Skin epidermis (tissue), 12 donors: ENCODE data around the gene ARMH3.
A peak's percentile ranks its signal among the peaks of the same experiment; 100 is the strongest.

Experiments used
- H3K27ac ChIP-seq, 21 experiments: fragments of 200-600 bp; sonication (generic) in 11 of 21; one replicate each; pipeline ENCODE4 v1.5.0; 2020; ENCODE audit warnings: mild to moderate bottlenecking in 3 of 21, inconsistent platforms in 2 of 21, moderate library complexity in 2 of 21
- H3K4me3 ChIP-seq, 7 experiments: fragments of 200-600 bp; sonication (generic) in 2 of 7; one replicate each; pipeline ENCODE4 v1.5.0; 2020; ENCODE audit warnings: inconsistent platforms in 2 of 7, mild to moderate bottlenecking in 2 of 7, moderate library complexity in 1 of 7

The ARMH3 gene

GRCh38 chr10:102055647-102056419 is at the start of gene ARMH3:
TSS of gene ARMH3 (minus strand) at chr10:102056173. CDS start at chr10:102040114, 16,059 bp downstream.
- peak within 1 kb of the TSS; percentile 65 to 93 (median 77) for H3K4me3 ChIP-seq
- H3K27ac ChIP-seq, result peak within 1 kb of the TSS; percentile 75 to 99 (median 95)

GRCh38 chr10:102102421-102102820 is 46.4 kb upstream of the ARMH3 start:
- H3K4me3 ChIP-seq, result no peak overlapping the region
- no peak overlapping the region for H3K27ac ChIP-seq

- H3K27ac ChIP-seq, result no peak overlapping the region
Observed at GRCh38 chr10:102101152-102101551, 45.2 kb upstream of the ARMH3 start.

GRCh38 chr10:102096449-102096848 is 40.5 kb upstream of the ARMH3 start:
- Histone ChIP-seq H3K4me3 (no peak overlapping the region), H3K27ac (no peak overlapping the region)

More at GRCh38 chr10:102101152-102101551, 45.2 kb upstream of the ARMH3 start:
- H3K4me3 ChIP-seq, result no peak overlapping the region

- H3K4me3 ChIP-seq, result no peak overlapping the region
- H3K27ac ChIP-seq, result no peak overlapping the region
Observed at GRCh38 chr10:102090772-102091171, 34.8 kb upstream of the ARMH3 start.

- Histone ChIP-seq H3K4me3 (no peak overlapping the region), H3K27ac (no peak overlapping the region)
Observed at GRCh38 chr10:102086196-102086595, 30.2 kb upstream of the ARMH3 start.

- Histone ChIP-seq H3K4me3 (no peak overlapping the region), H3K27ac (no peak overlapping the region)
Observed at GRCh38 chr10:102085336-102085735, 29.4 kb upstream of the ARMH3 start.

GRCh38 chr10:102083541-102083940 is 27.6 kb upstream of the ARMH3 start:
- Histone ChIP-seq H3K4me3 (no peak overlapping the region), H3K27ac (no peak overlapping the region)

- H3K4me3 ChIP-seq, result no peak overlapping the region
- H3K27ac ChIP-seq, result no peak overlapping the region
Observed at GRCh38 chr10:102072673-102073527, 16.9 kb upstream of the ARMH3 start.

GRCh38 chr10:102069071-102069470 is 13.1 kb upstream of the ARMH3 start:
- Histone ChIP-seq H3K27ac (peak overlapping the region in 3 of 21 experiments; percentile 20 to 44 (median 25)), H3K4me3 (no peak overlapping the region)

GRCh38 chr10:102068216-102068615 is 12.2 kb upstream of the ARMH3 start:
- no peak overlapping the region for H3K4me3 ChIP-seq
- peak overlapping the region in 1 of 21 experiments; percentile 1 for H3K27ac ChIP-seq

- peak overlapping the region in 1 of 7 experiments; percentile 82 for H3K4me3 ChIP-seq
- peak overlapping the region in 4 of 21 experiments; percentile 8 to 97 (median 54) for H3K27ac ChIP-seq
Observed at GRCh38 chr10:102067091-102067916, 11.3 kb upstream of the ARMH3 start.

GRCh38 chr10:102066399-102067088 is 10.6 kb upstream of the ARMH3 start:
- Histone ChIP-seq H3K27ac (peak overlapping the region in 17 of 21 experiments; percentile 85 to 98 (median 95)), H3K4me3 (peak overlapping the region in 6 of 7 experiments; percentile 82 to 98 (median 94))

- Histone ChIP-seq H3K4me3 (peak overlapping the region; percentile 82 to 98 (median 93)), H3K27ac (peak overlapping the region; percentile 60 to 98 (median 95))
Observed at GRCh38 chr10:102065561-102066398, 9.8 kb upstream of the ARMH3 start.

GRCh38 chr10:102064868-102065560 is 9.0 kb upstream of the ARMH3 start, which contains the start of gene HPS6:
TSS of gene HPS6 (plus strand) at chr10:102065349. CDS start at chr10:102065475, 126 bp downstream.
- Histone ChIP-seq H3K4me3 (peak within 1 kb of the TSS; percentile 82 to 98 (median 93)), H3K27ac (peak within 1 kb of the TSS; percentile 60 to 98 (median 95))

- H3K4me3 ChIP-seq, result peak overlapping the region in 6 of 7 experiments; percentile 82 to 98 (median 92)
- peak overlapping the region in 20 of 21 experiments; percentile 40 to 98 (median 95) for H3K27ac ChIP-seq
Observed at GRCh38 chr10:102064503-102064867, 8.5 kb upstream of the ARMH3 start.

GRCh38 chr10:102059987-102060386 is 4.0 kb upstream of the ARMH3 start:
- Histone ChIP-seq H3K27ac (no peak overlapping the region), H3K4me3 (no peak overlapping the region)
